ENCODE results near the gene OPA3. TPM values are rescaled to one million over a fixed set of nuclear protein-coding genes. Genes with fewer than 3 reads are reported as not detected.
A peak's percentile ranks its signal among the peaks of the same experiment; 100 is the strongest.

Gene OPA3
- total and polyA plus RNA-seq, 10 of the 15 experiments (the other 5 are each of a cell fraction or from before 2014, with no cell fraction given) = 2.2 to 24.3 (median 13.3) TPM

DNA sequence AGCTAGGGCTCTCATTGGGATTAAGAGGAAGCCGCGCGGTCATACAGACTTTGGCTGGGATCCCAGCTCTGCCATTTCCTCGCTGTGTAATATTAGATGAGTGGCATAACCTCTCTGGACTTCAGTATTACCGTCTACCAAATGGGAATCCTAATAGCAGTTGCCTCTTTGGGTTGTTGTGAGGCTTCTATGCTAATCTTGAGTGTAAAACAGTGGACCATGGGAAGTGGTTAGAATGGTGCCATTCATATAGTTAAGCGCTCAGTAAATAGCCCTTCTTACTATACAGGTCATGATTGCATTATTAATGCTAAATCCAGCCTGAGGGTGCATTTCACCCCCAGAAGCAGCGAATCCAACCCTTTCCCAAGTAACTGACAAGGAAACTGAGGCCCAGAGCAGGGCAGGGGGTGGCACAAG lies 566 bp upstream of the OPA3 start (continued):
- TF ChIP-seq, protein P1, sequence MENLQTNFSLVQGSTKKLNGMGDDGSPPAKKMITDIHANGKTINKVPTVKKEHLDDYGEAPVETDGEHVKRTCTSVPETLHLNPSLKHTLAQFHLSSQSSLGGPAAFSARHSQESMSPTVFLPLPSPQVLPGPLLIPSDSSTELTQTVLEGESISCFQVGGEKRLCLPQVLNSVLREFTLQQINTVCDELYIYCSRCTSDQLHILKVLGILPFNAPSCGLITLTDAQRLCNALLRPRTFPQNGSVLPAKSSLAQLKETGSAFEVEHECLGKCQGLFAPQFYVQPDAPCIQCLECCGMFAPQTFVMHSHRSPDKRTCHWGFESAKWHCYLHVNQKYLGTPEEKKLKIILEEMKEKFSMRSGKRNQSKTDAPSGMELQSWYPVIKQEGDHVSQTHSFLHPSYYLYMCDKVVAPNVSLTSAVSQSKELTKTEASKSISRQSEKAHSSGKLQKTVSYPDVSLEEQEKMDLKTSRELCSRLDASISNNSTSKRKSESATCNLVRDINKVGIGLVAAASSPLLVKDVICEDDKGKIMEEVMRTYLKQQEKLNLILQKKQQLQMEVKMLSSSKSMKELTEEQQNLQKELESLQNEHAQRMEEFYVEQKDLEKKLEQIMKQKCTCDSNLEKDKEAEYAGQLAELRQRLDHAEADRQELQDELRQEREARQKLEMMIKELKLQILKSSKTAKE (IDR thresholded peaks at IDR 0.05; ENCODE audit: low read depth, poor library complexity, severe bottlenecking) = peak; percentile 11
- TF ChIP-seq, protein P2, sequence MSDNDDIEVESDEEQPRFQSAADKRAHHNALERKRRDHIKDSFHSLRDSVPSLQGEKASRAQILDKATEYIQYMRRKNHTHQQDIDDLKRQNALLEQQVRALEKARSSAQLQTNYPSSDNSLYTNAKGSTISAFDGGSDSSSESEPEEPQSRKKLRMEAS (IDR thresholded peaks at IDR 0.05; ENCODE audit: low read depth, low read length) = no peak
- no peak for TF ChIP-seq CEBPB (IDR thresholded peaks at IDR 0.05; ENCODE audit: borderline replicate concordance in 1 of 2, low read depth in 2 of 2, low read length in 2 of 2)
- TF ChIP-seq ETV6 (conservative IDR thresholded peaks at IDR 0.05 in 1 of 2, IDR thresholded peaks at IDR 0.05 in 1 of 2; ENCODE audit: borderline replicate concordance in 1 of 2, low read depth in 1 of 2) = no peak
- TF ChIP-seq ZNF217 (IDR thresholded peaks at IDR 0.05) = peak; percentile 94
- no peak for TF ChIP-seq CHD2 (IDR thresholded peaks at IDR 0.05; ENCODE audit: borderline replicate concordance, low read depth, low read length)

DNA sequence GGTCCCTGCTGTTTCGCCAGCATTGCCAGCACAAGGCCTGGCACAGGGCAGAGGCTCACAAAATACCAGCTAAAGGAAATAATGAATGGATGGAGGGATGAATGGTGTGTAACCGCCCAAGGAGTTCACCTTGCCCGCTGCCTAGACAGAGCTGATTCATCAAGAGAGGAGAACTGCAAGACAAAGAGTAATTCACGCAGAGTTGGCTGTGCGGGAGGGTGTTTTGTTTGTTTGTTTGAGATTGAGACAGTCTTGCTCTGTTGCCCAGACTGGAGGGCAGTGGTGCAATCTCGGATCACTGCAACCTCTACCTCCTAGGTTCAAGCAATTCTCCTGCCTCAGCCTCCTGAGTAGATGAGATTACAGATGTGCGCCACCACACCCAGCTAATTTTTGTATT lies 3.0 kb downstream of the OPA3 start:
- no peaks in the 10 kb centered on the region for H3K36me3 ChIP-seq (ENCODE audit: control insufficient read depth in 2 of 2, insufficient read depth in 2 of 2, low read length in 1 of 2)
- H2AFZ ChIP-seq (ENCODE audit: control insufficient read depth, low read depth, low read length) = no peak overlapping the region
- H3K27me3 ChIP-seq (replicated peaks in 1 of 2; ENCODE audit: control insufficient read depth in 2 of 2, insufficient read depth in 2 of 2, low read length in 1 of 2) = no peaks in the 10 kb centered on the region
- intact Hi-C loops (cut with micrococcal nuclease; ENCODE audit: unreplicated experiment) = loop anchor here (5.0 kb wide), 2 partner anchors 111 to 144 kb away; partner anchors contain the start of genes QPCTL and SNRPD2
- no peak overlapping the region for H3K9ac ChIP-seq (ENCODE audit: control insufficient read depth, insufficient read depth, low read length)
- no TSS peak for BruUV-seq (replicated peaks)
- H3K27ac ChIP-seq (ENCODE audit: control insufficient read depth, insufficient read depth) = no peak overlapping the region
- H3K4me2 ChIP-seq (ENCODE audit: control insufficient read depth, insufficient read depth) = no peak overlapping the region
- no peak for FAIRE-seq
- CTCF ChIA-PET = interaction anchor here (1.8 kb wide), 1 partner anchor 11 kb away, joined by 5 read pairs; no protein-coding TSS in a partner anchor
- TF ChIP-seq HDGF (IDR thresholded peaks at IDR 0.05) = no peak
- in situ Hi-C loops (cut with MboI) = no loop called here
- H3K79me2 ChIP-seq (ENCODE audit: control insufficient read depth, insufficient read depth, low read length) = peaks cover 16% of the 10 kb centered on the region
- no peaks in the 10 kb centered on the region for H3K9me3 ChIP-seq (replicated peaks; ENCODE audit: control insufficient read depth, insufficient read depth, low read length)
- SMC1A ChIA-PET (ENCODE audit: uncharacterized antibody, unreplicated experiment) = no interaction called here
- WGBS (ENCODE audit: insufficient coverage, insufficient replicate concordance, low lambda C conversion rate, missing lambda C conversion rate) = over 99% methylated on average over 7 of the region's 7 CpGs
- no peak for DNase-seq (ENCODE audit: low read depth, low spot score)
- H3K4me3 ChIP-seq = no peak overlapping the region
- POLR2A ChIA-PET = no interaction called here
- peaks cover 12% of the 10 kb centered on the region for H3K4me1 ChIP-seq (ENCODE audit: control insufficient read depth, insufficient read depth, low read length)
- H4K20me1 ChIP-seq (ENCODE audit: control insufficient read depth, insufficient read depth) = no peaks in the 10 kb centered on the region
- ATAC-seq = no peak
- RAD21 ChIA-PET (ENCODE audit: unreplicated experiment) = interaction anchor here (1.4 kb wide), 1 partner anchor 142 kb away, joined by 4 read pairs; no protein-coding TSS in a partner anchor

Data from GM12878 (cell line).